ENCODE results near the gene MCC.
A peak's percentile ranks its signal among the peaks of the same experiment; 100 is the strongest.

Gene MCC

GRCh38 chr5:112979723-112980122 lies 508.5 kb downstream of the MCC start:
- in situ Hi-C loops (cut with MboI; ENCODE audit: low sequenced_read_pairs, unreplicated experiment) = loop anchor here (25.0 kb wide), 1 partner anchor 533 kb away; the partner anchor contains the start of gene YTHDC2
- TF ChIP-seq CTCF (IDR thresholded peaks at IDR 0.05; ENCODE audit: borderline replicate concordance, control extremely low read depth, extremely low read depth, insufficient read depth, missing control alignments) = no peak
- no peak for DNase-seq (ENCODE audit: low spot score)

GRCh38 chr5:112978836-112979235 lies 509.4 kb downstream of the MCC start:
- DNase-seq (ENCODE audit: low spot score) = no peak
- in situ Hi-C loops (cut with MboI; ENCODE audit: low sequenced_read_pairs, unreplicated experiment) = loop anchor here (25.0 kb wide), 1 partner anchor 533 kb away; the partner anchor contains the start of gene YTHDC2
- TF ChIP-seq CTCF (IDR thresholded peaks at IDR 0.05; ENCODE audit: borderline replicate concordance, control extremely low read depth, extremely low read depth, insufficient read depth, missing control alignments) = no peak

- no peak for DNase-seq (ENCODE audit: low spot score)
- TF ChIP-seq CTCF (IDR thresholded peaks at IDR 0.05; ENCODE audit: borderline replicate concordance, control extremely low read depth, extremely low read depth, insufficient read depth, missing control alignments) = no peak
- in situ Hi-C loops (cut with MboI; ENCODE audit: low sequenced_read_pairs, unreplicated experiment) = loop anchor here (25.0 kb wide), 1 partner anchor 535 kb away; the partner anchor contains the start of gene YTHDC2
Measured at GRCh38 chr5:112977440-112977861, 510.8 kb downstream of the MCC start.

GRCh38 chr5:112976432-112977309 lies 511.6 kb downstream of the MCC start, which contains the start of gene DCP2:
DCP2 (plus strand) TSS chr5:112976798; CDS start chr5:112976934, 136 bp downstream.
- no peak for TF ChIP-seq CTCF (IDR thresholded peaks at IDR 0.05; ENCODE audit: borderline replicate concordance, control extremely low read depth, extremely low read depth, insufficient read depth, missing control alignments)
- in situ Hi-C loops (cut with MboI; ENCODE audit: low sequenced_read_pairs, unreplicated experiment) = loop anchor here (25.0 kb wide), 1 partner anchor 536 kb away; the partner anchor contains the start of gene YTHDC2
- DNase-seq (ENCODE audit: low spot score) = peak; percentile 96

- in situ Hi-C loops (cut with MboI; ENCODE audit: low sequenced_read_pairs, unreplicated experiment) = loop anchor here (25.0 kb wide), 1 partner anchor 536 kb away; the partner anchor contains the start of gene YTHDC2
- no peak for DNase-seq (ENCODE audit: low spot score)
Measured at GRCh38 chr5:112975721-112976431, 512.4 kb downstream of the MCC start.

More at GRCh38 chr5:112975721-112976431, 512.4 kb downstream of the MCC start:
- TF ChIP-seq CTCF (IDR thresholded peaks at IDR 0.05; ENCODE audit: borderline replicate concordance, control extremely low read depth, extremely low read depth, insufficient read depth, missing control alignments) = no peak

All from GM13976 (cell line).